ENCODE data around the gene C1orf105.
"Not testable (repeated sequence)": the region's sequence is repeated elsewhere in the genome, so short reads cannot be mapped to it uniquely, and the experiment has no call there.

The C1orf105 gene

DNA sequence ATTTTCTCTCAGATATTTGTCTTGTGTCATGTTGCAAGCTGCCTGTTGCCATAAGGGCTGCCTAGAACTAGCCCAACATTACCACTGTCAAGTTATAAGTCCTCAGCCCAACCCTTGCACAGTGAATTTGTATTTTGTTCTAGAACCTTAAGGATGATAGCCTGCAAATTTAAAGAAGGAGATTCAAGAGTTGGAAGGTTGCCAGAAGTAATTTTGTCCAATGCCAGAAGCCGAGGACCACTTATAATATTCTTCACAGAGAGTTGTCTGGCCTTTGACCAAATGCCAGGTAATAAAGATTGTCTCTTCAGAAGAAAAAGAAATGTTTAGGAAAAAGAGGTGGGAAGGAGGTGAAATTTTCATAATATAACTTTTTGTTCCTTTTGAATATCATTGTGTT is 71.9 kb downstream of the C1orf105 start:
- H3K9me3 ChIP-seq (ENCODE audit: insufficient read depth, low read length): no peaks in the 10 kb centered on the region
- H3K4me2 ChIP-seq (ENCODE audit: low read depth, low read length, poor library complexity, severe bottlenecking): no peak overlapping the region
- no peak overlapping the region for H3K27ac ChIP-seq (ENCODE audit: low read depth, low read length)
- no peaks in the 10 kb centered on the region for H3K36me3 ChIP-seq (ENCODE audit: low read length)
- no peaks in the 10 kb centered on the region for H4K20me1 ChIP-seq (ENCODE audit: low read depth, low read length)
- no peak overlapping the region for H3K4me3 ChIP-seq (ENCODE audit: insufficient read depth, low read length, poor library complexity, severe bottlenecking)
- TF ChIP-seq EZH2phosphoT487 (conservative IDR thresholded peaks at IDR 0.05; ENCODE audit: low read length): no peak
- TF ChIP-seq, protein P1, sequence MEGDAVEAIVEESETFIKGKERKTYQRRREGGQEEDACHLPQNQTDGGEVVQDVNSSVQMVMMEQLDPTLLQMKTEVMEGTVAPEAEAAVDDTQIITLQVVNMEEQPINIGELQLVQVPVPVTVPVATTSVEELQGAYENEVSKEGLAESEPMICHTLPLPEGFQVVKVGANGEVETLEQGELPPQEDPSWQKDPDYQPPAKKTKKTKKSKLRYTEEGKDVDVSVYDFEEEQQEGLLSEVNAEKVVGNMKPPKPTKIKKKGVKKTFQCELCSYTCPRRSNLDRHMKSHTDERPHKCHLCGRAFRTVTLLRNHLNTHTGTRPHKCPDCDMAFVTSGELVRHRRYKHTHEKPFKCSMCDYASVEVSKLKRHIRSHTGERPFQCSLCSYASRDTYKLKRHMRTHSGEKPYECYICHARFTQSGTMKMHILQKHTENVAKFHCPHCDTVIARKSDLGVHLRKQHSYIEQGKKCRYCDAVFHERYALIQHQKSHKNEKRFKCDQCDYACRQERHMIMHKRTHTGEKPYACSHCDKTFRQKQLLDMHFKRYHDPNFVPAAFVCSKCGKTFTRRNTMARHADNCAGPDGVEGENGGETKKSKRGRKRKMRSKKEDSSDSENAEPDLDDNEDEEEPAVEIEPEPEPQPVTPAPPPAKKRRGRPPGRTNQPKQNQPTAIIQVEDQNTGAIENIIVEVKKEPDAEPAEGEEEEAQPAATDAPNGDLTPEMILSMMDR (IDR thresholded peaks at IDR 0.05; ENCODE audit: insufficient read depth, low read length, poor library complexity, severe bottlenecking): no peak
- H3K9ac ChIP-seq (ENCODE audit: low read length): no peak overlapping the region
- no peaks in the 10 kb centered on the region for H3K9me2 ChIP-seq (replicated peaks; ENCODE audit: insufficient read depth, low read length)
- H3K27me3 ChIP-seq (ENCODE audit: low read length): no peaks in the 10 kb centered on the region
- no peaks in the 10 kb centered on the region for H3F3A ChIP-seq (ENCODE audit: insufficient read depth)
- H3K79me2 ChIP-seq (ENCODE audit: insufficient read depth, low read length): no peaks in the 10 kb centered on the region
- H2AFZ ChIP-seq (ENCODE audit: low read depth, low read length, severe bottlenecking): no peak overlapping the region

DNA sequence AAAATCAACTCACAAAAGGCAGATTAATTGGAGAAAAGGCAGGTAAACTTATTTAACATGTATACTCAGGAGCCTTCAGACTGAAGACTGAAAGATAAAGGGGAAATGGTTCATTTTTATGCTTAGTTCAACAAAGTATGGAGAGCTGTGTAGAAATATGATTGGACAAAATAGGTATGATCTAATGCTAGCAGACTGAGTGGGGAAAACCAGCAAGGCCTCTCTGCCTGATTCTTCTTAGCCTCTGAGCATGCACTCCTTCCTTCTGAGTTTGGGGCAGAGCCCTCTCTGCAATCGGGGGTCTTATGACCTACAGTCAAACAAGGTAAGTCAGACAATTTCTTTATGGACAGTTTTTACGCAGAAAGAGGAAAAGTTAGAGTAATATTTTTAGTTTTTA is 73.7 kb downstream of the C1orf105 start:
- TF ChIP-seq EZH2phosphoT487 (conservative IDR thresholded peaks at IDR 0.05; ENCODE audit: low read length): no peak
- TF ChIP-seq, protein P1 (IDR thresholded peaks at IDR 0.05; ENCODE audit: insufficient read depth, low read length, poor library complexity, severe bottlenecking): no peak
- no peaks in the 10 kb centered on the region for H3K27me3 ChIP-seq (ENCODE audit: low read length)
- H3K4me3 ChIP-seq (ENCODE audit: insufficient read depth, low read length, poor library complexity, severe bottlenecking): no peak overlapping the region
- H3K9ac ChIP-seq (ENCODE audit: low read length): no peak overlapping the region
- H3F3A ChIP-seq (ENCODE audit: insufficient read depth): no peaks in the 10 kb centered on the region
- H3K27ac ChIP-seq (ENCODE audit: low read depth, low read length): no peak overlapping the region
- H3K9me2 ChIP-seq (replicated peaks; ENCODE audit: insufficient read depth, low read length): no peaks in the 10 kb centered on the region
- no peaks in the 10 kb centered on the region for H3K36me3 ChIP-seq (ENCODE audit: low read length)
- H4K20me1 ChIP-seq (ENCODE audit: low read depth, low read length): no peaks in the 10 kb centered on the region
- no peak overlapping the region for H3K4me2 ChIP-seq (ENCODE audit: low read depth, low read length, poor library complexity, severe bottlenecking)
- no peaks in the 10 kb centered on the region for H3K9me3 ChIP-seq (ENCODE audit: insufficient read depth, low read length)
- no peaks in the 10 kb centered on the region for H3K79me2 ChIP-seq (ENCODE audit: insufficient read depth, low read length)
- H2AFZ ChIP-seq (ENCODE audit: low read depth, low read length, severe bottlenecking): no peak overlapping the region

DNA sequence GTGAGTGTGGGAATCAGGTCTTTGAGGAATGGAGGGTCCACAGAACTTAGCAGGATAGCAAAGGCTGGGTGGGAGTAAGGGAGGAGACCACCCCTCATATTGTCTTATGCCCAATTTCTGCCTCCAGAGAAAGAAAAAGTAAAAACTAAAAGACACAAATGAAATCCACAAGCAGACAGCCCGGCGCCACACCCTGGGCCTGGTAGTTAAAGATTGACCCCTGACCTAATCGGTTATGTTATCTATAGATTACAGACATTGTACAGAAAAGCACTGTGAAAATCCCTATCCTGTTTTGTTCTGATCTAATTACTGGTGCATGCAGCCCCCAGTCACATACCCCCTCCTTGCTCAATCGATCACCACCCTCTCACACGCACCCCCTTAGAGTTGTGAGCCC is 75.6 kb downstream of the C1orf105 start:
- H3F3A ChIP-seq (ENCODE audit: insufficient read depth); H4K20me1 ChIP-seq (ENCODE audit: low read depth, low read length); H3K9ac ChIP-seq (ENCODE audit: low read length); H3K27me3 ChIP-seq (ENCODE audit: low read length); H3K36me3 ChIP-seq (ENCODE audit: low read length); H3K9me3 ChIP-seq (ENCODE audit: insufficient read depth, low read length); H3K9me2 ChIP-seq (replicated peaks; ENCODE audit: insufficient read depth, low read length); H3K27ac ChIP-seq (ENCODE audit: low read depth, low read length); H2AFZ ChIP-seq (ENCODE audit: low read depth, low read length, severe bottlenecking); H3K79me2 ChIP-seq (ENCODE audit: insufficient read depth, low read length); H3K4me2 ChIP-seq (ENCODE audit: low read depth, low read length, poor library complexity, severe bottlenecking); H3K4me3 ChIP-seq (ENCODE audit: insufficient read depth, low read length, poor library complexity, severe bottlenecking): not testable (repeated sequence)

GRCh38 chr1:172496678-172497077 is 76.2 kb downstream of the C1orf105 start:
- Histone ChIP-seq H3K4me2 (ENCODE audit: low read depth, low read length, poor library complexity, severe bottlenecking) (no peak overlapping the region), H3K9me3 (ENCODE audit: insufficient read depth, low read length) (no peaks in the 10 kb centered on the region), H3K9me2 (replicated peaks; ENCODE audit: insufficient read depth, low read length) (no peaks in the 10 kb centered on the region), H3K4me3 (ENCODE audit: insufficient read depth, low read length, poor library complexity, severe bottlenecking) (no peak overlapping the region), H4K20me1 (ENCODE audit: low read depth, low read length) (no peaks in the 10 kb centered on the region), H3F3A (ENCODE audit: insufficient read depth) (no peaks in the 10 kb centered on the region), H3K79me2 (ENCODE audit: insufficient read depth, low read length) (no peaks in the 10 kb centered on the region), H3K9ac (ENCODE audit: low read length) (no peak overlapping the region), H3K36me3 (ENCODE audit: low read length) (no peaks in the 10 kb centered on the region), H3K27ac (ENCODE audit: low read depth, low read length) (no peak overlapping the region), H2AFZ (ENCODE audit: low read depth, low read length, severe bottlenecking) (no peak overlapping the region), H3K27me3 (ENCODE audit: low read length) (no peaks in the 10 kb centered on the region)
- TF ChIP-seq, protein P1 (IDR thresholded peaks at IDR 0.05; ENCODE audit: insufficient read depth, low read length, poor library complexity, severe bottlenecking): no peak
- no peak for TF ChIP-seq EZH2phosphoT487 (conservative IDR thresholded peaks at IDR 0.05; ENCODE audit: low read length)

Data from SU-DHL-6 (cell line).